ENCODE results near the gene TEAD1. TPM values are rescaled to one million over a fixed set of nuclear protein-coding genes. Genes with fewer than 3 reads are reported as not detected.

Gene TEAD1
- total RNA-seq, 1 donor from 2014 or later, result 20.0 TPM

DNA sequence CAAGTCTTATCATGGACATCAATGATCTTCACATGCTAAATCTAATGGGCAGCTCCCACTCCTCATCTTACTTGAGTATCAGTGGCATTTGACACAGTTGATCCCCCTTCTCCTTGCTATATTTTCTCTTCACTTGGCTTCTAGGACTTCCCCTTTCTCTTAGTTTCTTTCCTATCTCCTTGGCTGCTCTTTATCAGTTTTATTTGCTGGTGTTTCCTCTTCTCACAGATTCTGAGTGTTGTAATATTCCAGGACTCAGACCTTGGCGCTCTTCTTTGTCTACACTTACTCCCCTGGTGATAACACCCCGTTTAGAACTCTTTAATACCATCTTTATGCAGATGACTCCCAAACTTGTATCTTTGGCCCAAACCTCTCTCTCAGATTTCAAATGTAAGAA, 301.0 kb downstream of the TEAD1 start:
- no peak for DNase-seq (ENCODE audit: low read depth, low spot score)

DNA sequence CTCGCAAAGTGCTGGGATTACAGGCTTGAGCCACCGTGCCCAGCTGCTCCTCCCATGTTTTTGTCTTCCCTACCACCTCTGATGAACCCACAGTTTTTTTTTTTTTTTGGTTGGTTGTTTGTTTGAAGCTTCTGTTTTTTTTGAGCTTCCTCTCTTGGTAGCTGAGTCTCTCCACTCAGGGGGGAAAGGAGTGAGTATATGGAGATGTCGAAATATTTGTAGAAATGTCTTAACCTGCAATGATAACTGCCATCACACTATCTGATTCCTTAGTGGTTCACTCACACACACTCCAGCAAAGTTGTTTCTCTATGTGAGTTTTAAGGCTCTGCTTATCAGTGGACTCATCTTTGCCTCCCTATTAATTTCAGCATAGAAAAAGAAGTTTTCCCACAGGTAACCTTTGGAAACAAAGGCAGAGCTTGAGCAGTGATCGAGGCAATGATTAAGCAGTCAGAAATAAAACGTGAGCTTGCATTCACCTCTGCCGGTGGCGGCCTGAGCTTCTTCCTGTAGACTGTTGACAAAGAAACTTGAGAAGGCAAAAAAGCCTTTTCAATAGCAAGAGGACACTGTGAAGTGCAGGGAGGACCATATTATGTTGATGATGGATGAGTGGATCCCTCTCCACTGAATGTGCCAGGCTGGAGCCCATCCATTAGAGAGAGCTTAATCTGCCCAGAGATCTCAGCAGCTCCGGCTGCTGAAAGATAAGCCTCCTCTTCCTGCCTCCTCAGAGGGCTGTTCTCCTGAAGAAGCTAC, 305.9 kb downstream of the TEAD1 start:
- DNase-seq (ENCODE audit: low read depth, low spot score), result no peak

DNA sequence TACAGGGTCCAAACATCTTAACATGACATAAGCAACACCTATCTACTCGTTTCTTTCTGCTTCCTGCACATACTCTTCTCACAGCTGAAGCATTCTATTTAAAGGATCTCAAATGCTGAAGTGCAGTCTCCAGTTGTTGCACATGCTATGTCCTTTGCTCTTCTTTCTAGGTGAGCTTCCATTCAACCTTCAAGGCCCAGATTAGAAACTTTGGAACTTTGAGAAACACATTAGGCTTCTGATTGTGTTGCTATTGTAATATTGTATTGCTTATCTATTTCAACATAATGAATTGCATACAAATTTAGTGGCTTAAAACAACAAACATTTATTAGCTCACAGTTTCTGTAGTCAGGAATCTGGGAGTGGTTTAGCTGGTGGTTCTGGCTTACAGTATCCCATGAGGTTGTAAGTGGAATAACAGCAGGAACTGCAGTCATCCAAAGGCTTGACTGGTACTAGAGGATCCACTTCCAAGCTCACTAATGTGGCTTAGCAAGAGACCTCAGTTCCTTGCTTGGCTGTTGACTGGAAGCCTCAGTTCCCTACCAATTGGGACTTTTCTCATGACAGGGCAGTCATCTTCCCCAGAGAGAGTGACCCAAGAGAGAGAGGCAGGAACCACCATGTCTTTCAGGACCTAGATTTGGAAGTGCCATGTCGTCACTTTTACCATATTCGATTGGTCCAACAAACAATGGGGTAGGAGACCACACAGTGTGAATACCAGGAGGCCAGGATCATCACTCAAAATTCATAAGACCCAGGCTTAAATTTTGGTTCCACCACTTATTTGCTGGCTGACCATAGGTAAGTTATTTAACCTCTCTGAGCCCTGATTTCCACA, 307.7 kb downstream of the TEAD1 start:
- no peak for DNase-seq (ENCODE audit: low read depth, low spot score)

DNA sequence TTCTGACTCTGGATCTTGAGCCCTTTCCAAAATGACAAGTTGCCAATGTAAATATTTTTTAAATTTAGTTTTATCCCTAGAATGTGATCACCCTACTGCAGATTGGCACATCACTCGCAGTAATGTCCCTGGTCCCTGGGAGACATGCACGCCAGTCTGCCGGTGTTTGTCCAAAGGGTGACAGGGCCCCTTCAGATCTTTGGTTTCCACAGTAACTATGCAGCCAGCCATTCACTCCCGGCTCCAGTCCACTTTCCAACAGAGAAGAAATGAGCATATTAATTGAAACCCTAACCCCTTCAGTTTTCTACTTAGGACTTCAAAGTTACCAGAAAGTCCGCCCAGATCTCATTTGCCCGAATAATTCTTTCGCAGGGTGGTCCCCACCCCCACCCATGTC, 309.1 kb downstream of the TEAD1 start:
- DNase-seq (ENCODE audit: low read depth, low spot score), result no peak

DNA sequence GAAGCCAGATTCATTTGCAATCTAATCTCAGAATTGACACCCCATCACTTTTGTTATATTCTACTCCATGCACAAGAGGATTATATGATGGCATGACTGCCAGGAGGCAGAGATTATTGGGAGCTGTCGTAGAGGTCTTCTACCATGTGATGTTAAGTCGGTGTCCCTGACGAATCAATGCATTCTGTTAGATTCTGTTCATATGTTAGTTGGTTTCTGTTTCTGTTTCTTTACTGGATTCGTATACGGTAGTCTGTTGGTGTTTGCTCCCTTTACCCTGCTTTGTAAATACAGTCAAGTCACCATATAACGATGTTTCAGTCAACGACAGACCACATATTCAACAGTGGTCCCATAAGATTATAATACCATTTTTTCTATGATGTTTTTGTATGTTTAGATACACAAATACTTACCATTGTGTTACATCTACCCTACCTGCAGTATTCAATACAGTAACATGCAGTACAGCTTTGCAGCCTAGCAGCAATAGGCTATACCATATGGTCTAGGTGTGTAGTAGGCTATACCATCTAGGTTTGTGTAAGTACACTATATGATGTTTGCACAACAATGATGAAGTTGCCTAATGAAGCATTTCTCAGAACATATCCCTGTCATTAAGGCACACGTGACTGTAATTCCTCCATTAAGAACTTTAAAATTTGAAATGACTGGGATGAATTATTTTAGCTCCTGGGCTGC, 312.1 kb downstream of the TEAD1 start:
- DNase-seq (ENCODE audit: low read depth, low spot score), result no peak

DNA sequence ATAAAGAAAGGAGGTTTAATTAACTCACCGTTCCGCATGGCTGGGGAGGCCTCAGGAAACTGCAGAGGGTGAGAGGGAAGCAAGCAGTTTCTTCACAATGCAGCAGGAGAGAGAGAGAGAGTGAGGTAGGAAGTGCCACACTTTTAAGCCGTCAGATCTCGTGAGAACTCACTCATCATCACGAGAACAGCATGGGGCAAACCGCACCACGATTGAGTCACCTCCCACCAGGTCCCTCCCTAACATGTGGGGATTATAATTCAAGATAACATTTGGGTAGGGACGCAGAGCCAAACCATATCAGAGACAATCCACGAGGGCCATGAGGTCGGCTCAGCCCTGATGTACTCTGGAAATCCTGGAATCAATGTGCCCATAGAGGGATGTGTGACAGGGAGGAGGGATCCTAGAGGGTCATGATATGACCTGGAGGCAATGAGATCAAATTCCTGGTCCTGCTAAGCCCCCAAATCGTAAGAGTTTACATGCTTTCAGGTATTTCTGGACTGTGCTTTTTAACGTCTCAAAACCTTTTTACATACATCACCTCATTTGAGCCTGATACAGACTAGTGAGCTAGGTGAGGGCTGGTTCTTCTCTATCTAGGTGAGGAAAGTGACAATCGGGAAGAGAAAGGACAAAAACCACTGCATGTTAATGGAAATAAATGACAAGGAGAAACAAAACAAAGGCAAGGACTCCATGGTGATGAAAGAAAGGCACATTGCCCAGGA, 315.4 kb downstream of the TEAD1 start:
- DNase-seq (ENCODE audit: low read depth, low spot score), result no peak

DNA sequence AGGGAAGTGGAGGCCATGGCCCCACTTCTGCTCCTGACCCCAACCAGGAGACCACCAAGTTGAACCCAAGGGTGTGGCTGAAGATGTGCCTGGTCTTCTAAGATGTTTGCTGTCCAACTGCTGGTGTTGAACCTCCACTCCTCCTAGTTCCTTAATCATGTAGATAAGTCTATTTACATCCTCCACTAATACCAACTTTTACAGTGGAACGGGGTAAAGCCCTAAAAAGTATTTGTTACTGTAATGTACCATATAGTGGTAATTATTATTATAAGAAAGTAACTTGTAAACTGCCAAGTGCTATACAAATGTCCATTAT, 315.9 kb downstream of the TEAD1 start:
- DNase-seq (ENCODE audit: low read depth, low spot score), result no peak

DNA sequence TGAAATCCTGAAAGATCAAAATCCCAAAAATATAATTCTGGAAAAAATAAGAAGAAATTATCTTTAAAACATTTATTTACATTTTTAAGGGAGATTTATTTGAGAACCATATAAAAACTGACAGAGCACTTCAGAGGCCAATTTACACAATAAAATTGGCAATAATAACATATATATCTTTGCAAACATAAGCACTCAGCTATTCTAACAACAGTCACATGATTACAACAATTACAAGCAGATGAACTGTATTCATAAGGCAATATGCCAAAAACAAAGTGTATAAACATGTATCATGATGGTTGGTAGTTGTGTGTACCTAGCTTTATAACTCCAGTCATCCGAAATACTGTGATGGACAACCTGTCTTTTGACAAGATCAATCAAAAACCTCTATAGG, 317.2 kb downstream of the TEAD1 start:
- no peak for DNase-seq (ENCODE audit: low read depth, low spot score)

DNA sequence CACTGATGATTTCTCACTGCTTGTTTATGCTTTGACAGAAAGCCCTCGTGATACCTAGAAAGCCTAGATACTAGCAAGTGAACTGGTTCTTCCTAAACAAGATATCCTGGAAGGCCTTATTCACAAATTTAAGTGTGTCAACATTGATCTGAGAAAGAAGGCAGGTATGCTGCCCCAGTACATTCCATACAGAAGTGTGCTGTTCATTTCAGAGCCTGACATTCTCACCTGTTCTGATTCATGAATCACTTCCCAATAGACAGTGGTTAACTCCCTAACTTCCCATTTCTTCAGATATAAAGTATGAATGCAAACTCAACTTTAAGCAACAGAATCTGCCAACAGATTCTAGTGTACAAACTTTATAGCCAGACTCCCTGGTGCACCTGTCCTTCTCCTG, 319.4 kb downstream of the TEAD1 start:
- no peak for DNase-seq (ENCODE audit: low read depth, low spot score)
